NOMO-1 (cell line): ENCODE results near the gene TADA2B.

Experiments
- DNase-seq, 2 experiments: peaks; one replicate each; lab custom pipeline; 2025; ENCODE audit not compliant: unreplicated experiment in 2 of 2; lab: John Stamatoyannopoulos, UW

Gene TADA2B, protein sequence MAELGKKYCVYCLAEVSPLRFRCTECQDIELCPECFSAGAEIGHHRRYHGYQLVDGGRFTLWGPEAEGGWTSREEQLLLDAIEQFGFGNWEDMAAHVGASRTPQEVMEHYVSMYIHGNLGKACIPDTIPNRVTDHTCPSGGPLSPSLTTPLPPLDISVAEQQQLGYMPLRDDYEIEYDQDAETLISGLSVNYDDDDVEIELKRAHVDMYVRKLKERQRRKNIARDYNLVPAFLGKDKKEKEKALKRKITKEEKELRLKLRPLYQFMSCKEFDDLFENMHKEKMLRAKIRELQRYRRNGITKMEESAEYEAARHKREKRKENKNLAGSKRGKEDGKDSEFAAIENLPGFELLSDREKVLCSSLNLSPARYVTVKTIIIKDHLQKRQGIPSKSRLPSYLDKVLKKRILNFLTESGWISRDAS

GRCh38 chr4:7043284-7044136 is at the start of gene TADA2B:
TADA2B (plus strand) TSS chr4:7043372; CDS start chr4:7043580, 208 bp downstream.
- DNase-seq, result peak in 1 of 2 experiments; percentile 46

- DNase-seq, result no peak
These were observed 46.7 kb upstream of the TADA2B start for GRCh38 chr4:6996481-6996880.

DNA sequence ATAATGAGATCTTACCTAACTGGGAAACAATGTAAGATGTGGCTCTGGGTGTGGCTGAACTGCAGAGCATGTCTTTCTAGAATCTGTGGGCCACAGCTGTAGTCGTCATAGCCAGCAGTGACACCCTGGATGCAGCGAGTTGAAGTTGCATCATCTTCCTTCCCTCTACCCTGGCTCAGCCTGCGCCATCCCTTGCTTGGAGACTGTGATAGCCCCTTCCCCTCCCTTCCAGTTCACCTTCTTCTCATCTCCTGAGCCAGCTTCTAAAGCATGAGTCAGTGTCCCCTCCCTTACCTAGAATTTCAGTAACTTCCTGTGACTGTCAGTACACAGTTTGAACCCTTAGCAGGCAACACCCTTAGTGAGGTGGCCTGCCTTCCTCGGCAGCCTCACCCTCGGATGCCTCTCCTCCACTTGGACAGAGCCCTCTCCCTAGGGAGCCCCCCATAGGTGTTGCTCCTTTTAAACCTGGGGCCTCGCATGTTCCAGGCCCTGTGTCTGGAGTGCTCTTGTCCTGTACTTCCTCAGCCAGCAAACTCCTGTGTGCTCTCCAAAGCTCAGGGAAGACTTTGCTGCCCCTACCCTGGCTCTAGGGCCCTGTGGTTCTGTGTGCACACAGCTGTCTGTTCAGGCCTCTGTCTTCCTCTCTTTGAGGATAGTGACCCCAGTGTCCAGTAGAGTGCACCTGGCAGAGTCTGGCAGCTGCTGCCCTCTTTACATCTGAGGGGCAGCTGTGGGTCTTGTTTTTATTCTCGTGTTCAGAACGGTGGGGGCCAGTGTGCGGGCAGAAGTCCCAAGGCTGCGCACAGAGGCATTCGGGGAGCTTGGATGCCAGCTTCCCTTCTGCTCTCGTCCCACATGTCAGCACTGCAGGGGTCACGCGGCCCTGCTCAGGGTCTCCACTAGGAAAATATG is 43.7 kb upstream of the TADA2B start:
- no peak for DNase-seq

GRCh38 chr4:7000421-7001176 is 42.6 kb upstream of the TADA2B start:
- DNase-seq, result no peak

GRCh38 chr4:7001271-7001670 is 41.9 kb upstream of the TADA2B start:
- DNase-seq, result no peak

GRCh38 chr4:7002336-7002735 is 40.8 kb upstream of the TADA2B start:
- no peak for DNase-seq

DNA sequence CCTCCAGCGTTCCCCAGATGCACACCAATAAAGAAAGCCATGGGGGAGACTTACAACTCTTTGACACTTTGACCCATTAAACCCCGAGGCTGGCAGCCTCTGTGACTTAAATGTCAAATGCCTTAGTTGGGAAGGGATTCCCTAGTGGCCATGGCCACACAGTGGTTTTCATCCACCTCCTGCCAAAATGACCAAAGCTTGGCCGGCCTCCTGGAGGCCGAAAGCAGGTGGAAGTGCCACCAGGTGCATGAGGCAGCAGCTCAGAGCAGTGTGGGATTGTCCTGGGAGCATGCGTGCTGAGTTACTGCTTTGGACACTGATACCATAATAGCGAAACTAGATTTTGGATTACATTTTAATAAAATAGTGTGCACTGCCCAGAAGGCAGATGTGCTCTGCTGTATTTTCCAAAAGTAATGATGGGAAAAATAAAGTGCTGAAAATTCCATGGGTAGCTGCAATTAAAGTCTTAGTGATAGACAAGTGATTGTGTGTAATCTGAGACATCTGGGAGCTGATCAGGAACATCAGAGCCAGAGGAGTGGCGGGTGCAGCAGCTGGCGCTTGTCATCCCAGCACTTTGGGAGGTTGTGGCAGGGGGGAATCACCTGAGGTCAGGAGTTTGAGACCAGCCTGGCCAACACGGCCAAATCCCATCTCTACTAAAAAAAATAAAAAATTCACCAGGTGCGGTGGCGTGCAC is 39.8 kb upstream of the TADA2B start:
- no peak for DNase-seq

GRCh38 chr4:7003879-7004240 is 39.3 kb upstream of the TADA2B start:
- DNase-seq, result no peak

DNA sequence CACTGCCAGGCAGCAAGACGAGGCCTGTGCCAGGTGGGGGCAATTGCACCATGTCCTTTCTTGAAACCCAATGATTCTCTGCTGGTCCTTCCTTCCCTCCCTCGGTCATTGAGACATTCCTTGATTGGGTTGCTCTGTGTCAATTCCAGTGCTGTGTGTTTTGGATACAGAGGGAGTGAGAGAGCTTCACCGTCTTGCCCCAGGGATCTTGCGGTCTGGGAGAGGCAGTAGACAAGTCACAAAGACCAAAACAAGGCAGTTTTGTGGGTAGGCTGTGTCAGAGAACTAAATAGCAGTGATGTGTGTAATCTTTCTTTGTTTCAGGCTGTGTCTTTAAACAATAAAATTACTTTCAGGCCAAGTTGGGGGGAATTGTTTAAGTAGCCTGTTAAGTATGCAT is 38.8 kb upstream of the TADA2B start:
- no peak for DNase-seq

GRCh38 chr4:7005571-7005970 is 37.6 kb upstream of the TADA2B start:
- DNase-seq, result no peak

DNA sequence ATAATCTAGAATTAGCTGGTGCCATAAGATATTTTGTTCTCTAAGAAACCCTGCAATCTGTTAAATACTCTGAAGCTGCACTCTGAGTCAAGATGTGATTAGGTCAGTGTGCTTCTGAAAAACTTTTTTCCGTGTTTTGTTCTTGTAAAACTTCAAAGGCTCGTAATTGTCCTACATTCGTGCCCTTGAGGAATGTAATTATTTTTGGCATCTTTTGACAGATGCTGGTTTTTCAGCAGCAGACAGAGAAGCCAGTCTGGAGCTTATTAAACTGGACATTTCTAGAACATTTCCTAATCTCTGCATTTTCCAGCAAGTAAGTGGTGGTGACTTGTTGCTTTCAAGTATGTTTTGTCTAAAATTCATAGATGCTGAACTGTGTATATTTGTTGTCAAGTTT is 36.8 kb upstream of the TADA2B start:
- no peak for DNase-seq

GRCh38 chr4:7007142-7007907 is 35.8 kb upstream of the TADA2B start:
- DNase-seq, result no peak

- no peak for DNase-seq
These were observed 35.2 kb upstream of the TADA2B start for GRCh38 chr4:7007944-7008343.

GRCh38 chr4:7009564-7009963 is 33.6 kb upstream of the TADA2B start:
- no peak for DNase-seq

- no peak for DNase-seq
These were observed 30.0 kb upstream of the TADA2B start for GRCh38 chr4:7013175-7013574.

DNA sequence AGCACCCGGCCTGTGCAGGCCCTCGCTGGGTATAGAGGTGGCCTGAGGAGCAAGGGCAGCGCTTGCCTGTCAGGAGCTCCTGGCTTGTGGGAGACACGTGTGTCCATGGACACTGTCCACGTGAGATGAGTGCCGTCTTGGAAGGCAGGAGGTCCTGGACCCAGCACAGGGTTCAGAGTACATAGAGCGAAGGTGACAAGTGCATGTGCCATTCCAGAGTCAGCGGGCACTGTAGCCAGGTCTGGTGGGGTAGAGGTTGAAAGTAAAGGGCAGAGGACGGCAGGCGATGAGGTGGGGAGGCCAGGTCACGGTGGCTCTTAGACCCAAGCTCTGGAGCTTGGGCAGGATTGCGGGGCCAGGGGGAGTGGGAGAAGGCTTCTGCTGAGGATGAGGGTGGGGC is 28.4 kb upstream of the TADA2B start:
- DNase-seq, result no peak

GRCh38 chr4:7015383-7016035 is 27.7 kb upstream of the TADA2B start:
- DNase-seq, result no peak

DNA sequence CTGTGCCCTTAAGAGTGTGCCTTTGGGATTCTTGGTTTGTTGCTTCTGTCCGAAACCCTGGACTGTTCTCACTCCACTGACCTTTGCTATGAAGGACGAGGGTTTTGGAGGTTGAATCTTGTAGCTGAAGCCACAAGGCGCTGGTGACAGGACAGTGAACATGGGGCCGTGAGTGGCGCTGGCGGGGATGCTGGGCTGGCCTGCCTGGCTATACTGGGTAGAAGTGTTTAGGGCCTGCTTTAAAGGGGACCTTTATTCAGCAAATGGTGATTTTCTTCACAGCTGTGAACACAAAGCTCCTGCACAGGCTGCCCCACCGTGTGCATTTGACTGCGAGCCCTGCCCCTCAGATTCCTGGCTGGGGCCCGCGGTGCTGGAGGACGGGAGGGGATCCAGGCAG is 27.1 kb upstream of the TADA2B start:
- no peak for DNase-seq
